Measurements from ENCODE around the gene TSSC4.

DNA sequence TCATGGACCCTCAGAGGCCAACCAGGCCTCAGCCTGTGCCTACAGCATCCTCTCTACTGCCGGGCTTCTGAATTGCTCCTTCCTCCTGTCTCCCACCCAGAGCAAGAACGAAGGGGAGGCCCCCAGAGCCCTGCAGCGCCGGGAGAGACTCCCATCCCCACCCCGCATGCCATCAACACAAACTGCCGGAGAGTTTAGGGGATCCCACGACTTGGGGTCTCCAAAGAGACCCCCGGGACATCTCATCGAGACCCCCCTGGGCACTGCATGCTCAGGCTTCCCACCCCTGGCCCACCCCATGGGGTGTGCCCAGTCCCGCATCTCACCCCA lies 31.7 kb upstream of the TSSC4 start:
- TF ChIP-seq, protein P1, sequence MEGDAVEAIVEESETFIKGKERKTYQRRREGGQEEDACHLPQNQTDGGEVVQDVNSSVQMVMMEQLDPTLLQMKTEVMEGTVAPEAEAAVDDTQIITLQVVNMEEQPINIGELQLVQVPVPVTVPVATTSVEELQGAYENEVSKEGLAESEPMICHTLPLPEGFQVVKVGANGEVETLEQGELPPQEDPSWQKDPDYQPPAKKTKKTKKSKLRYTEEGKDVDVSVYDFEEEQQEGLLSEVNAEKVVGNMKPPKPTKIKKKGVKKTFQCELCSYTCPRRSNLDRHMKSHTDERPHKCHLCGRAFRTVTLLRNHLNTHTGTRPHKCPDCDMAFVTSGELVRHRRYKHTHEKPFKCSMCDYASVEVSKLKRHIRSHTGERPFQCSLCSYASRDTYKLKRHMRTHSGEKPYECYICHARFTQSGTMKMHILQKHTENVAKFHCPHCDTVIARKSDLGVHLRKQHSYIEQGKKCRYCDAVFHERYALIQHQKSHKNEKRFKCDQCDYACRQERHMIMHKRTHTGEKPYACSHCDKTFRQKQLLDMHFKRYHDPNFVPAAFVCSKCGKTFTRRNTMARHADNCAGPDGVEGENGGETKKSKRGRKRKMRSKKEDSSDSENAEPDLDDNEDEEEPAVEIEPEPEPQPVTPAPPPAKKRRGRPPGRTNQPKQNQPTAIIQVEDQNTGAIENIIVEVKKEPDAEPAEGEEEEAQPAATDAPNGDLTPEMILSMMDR (conservative IDR thresholded peaks at IDR 0.05; ENCODE audit: low read length), result no peak
- TF ChIP-seq EZH2phosphoT487 (IDR thresholded peaks at IDR 0.05; ENCODE audit: borderline replicate concordance, low read depth, low read length), result no peak

Measured in OCI-LY7 (cell line).